DND-41 (cell line): ENCODE results near the gene KCNJ16.

ENCODE experiments used
- ATAC-seq: fragments of 200-7000 bp; cut with Tn5 transposase; 3 replicates; pipeline ENCODE4 v1.9.1; 2021; ENCODE audit warnings: low read depth; ENCODE audit not compliant: insufficient read depth
- DNase-seq: peaks from one replicate; pipeline ENCODE4 v3.0.0-alpha.2; 2020
- H2AFZ ChIP-seq: 2 replicates; pipeline ENCODE4 v1.6.0; 2012; ENCODE audit warnings: low read depth, low read length
- H3K27ac ChIP-seq: 2 replicates; pipeline ENCODE4 v1.5.1; 2012; ENCODE audit warnings: low read length, inconsistent platforms
- H3K27me3 ChIP-seq: fragments of 200-600 bp; sonication (generic); 2 replicates; pipeline ENCODE4 v1.6.0; 2012; ENCODE audit warnings: low read length, mild to moderate bottlenecking, inconsistent platforms; ENCODE audit not compliant: insufficient read depth, poor library complexity
- H3K36me3 ChIP-seq: 2 replicates; pipeline ENCODE4 v1.5.1; 2012; ENCODE audit warnings: low read length, inconsistent platforms; ENCODE audit not compliant: insufficient read depth
- H3K4me1 ChIP-seq: 2 replicates; pipeline ENCODE4 v1.5.1; 2012; ENCODE audit warnings: mild to moderate bottlenecking, low read length; ENCODE audit not compliant: insufficient read depth
- H3K4me2 ChIP-seq: 2 replicates; pipeline ENCODE4 v1.6.0; 2012; ENCODE audit warnings: mild to moderate bottlenecking, moderate library complexity, low read length, inconsistent platforms; ENCODE audit not compliant: insufficient read depth
- H3K4me3 ChIP-seq, 2 experiments: fragments of 200-600 bp in 1 of 2; shearing (Covaris generic) in 1 of 2; 2 replicates each; pipeline ENCODE4 v1.5.1; 2012 to 2016; ENCODE audit warnings: inconsistent platforms in 2 of 2, low read length in 2 of 2, mild to moderate bottlenecking in 2 of 2, low read depth in 1 of 2, moderate library complexity in 1 of 2
- H3K79me2 ChIP-seq: 2 replicates; pipeline ENCODE4 v1.6.0; 2012; ENCODE audit warnings: low read length, inconsistent platforms; ENCODE audit not compliant: insufficient read depth
- H3K9ac ChIP-seq: 2 replicates; pipeline ENCODE4 v1.6.0; 2012; ENCODE audit warnings: low read depth, mild to moderate bottlenecking, inconsistent platforms, low read length, moderate library complexity
- H3K9me3 ChIP-seq: 2 replicates; pipeline ENCODE4 v1.5.1; 2012; ENCODE audit warnings: low read length, moderate library complexity, mild to moderate bottlenecking, inconsistent platforms; ENCODE audit not compliant: insufficient read depth, severe bottlenecking
- H4K20me1 ChIP-seq: 2 replicates; pipeline ENCODE4 v1.6.0; 2012; ENCODE audit warnings: low read length; ENCODE audit not compliant: insufficient read depth
- EZH2 ChIP-seq: IDR thresholded peaks from 3 replicates; pipeline ENCODE4 v1.6.1; 2012; ENCODE audit warnings: borderline replicate concordance, low read depth, mild to moderate bottlenecking, moderate library complexity, low read length, inconsistent platforms; ENCODE audit not compliant: severe bottlenecking
- TF ChIP-seq, protein P1 (sequence below): IDR thresholded peaks from 2 replicates; pipeline ENCODE4 v1.5.1; 2012; ENCODE audit warnings: borderline replicate concordance, low read length, moderate library complexity, mild to moderate bottlenecking; ENCODE audit not compliant: poor library complexity, severe bottlenecking; ENCODE audit errors: extremely low read depth

The KCNJ16 gene

DNA sequence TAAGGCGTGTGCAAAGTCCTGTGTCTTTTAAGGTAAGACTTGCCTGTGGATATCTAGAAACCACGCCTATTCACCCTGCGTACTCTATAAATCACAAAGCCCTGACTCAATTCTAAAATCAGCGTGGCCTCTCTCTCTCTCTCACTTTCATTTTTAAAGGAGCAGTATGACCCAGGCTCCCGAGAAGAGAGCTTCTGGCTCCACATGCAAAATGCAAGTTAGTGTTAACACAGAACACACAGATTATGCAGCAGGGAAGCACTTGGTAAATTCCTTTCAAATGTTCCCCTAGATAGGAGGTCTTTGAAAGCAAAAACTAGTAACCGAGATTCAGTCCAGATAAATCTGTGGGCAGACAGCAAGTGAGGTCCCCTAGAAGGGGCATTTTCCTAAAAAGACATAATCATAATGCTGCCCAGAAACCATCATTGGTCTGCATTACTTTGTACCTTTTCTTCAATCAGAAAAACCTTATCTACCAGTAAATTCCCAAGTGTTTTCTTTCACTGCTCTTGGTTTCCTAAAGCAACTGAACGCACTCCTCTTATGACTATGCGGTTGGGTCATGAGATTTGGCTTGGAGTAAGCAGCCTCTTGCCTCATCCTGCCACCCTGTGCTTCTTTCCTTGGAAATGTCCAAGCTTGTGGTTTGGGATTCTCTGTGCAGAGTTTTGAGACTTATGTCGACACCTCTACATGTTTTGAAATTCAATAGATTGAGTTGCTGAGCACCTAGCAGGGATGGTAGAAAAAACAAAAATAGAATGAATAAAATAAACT, 62.6 kb downstream of the KCNJ16 start:
- H2AFZ ChIP-seq = no peak overlapping the region
- H3K4me1 ChIP-seq = no peaks in the 10 kb centered on the region
- H3K4me3 ChIP-seq = no peak overlapping the region
- no peaks in the 10 kb centered on the region for H3K79me2 ChIP-seq
- TF ChIP-seq EZH2 = no peak
- TF ChIP-seq, protein P1, sequence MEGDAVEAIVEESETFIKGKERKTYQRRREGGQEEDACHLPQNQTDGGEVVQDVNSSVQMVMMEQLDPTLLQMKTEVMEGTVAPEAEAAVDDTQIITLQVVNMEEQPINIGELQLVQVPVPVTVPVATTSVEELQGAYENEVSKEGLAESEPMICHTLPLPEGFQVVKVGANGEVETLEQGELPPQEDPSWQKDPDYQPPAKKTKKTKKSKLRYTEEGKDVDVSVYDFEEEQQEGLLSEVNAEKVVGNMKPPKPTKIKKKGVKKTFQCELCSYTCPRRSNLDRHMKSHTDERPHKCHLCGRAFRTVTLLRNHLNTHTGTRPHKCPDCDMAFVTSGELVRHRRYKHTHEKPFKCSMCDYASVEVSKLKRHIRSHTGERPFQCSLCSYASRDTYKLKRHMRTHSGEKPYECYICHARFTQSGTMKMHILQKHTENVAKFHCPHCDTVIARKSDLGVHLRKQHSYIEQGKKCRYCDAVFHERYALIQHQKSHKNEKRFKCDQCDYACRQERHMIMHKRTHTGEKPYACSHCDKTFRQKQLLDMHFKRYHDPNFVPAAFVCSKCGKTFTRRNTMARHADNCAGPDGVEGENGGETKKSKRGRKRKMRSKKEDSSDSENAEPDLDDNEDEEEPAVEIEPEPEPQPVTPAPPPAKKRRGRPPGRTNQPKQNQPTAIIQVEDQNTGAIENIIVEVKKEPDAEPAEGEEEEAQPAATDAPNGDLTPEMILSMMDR = no peak
- no peak for DNase-seq
- no peak overlapping the region; the same call in 1 of the 2 replicates for H3K4me2 ChIP-seq
- H3K9ac ChIP-seq = no peak overlapping the region
- no peaks in the 10 kb centered on the region for H3K9me3 ChIP-seq
- no peaks in the 10 kb centered on the region for H3K36me3 ChIP-seq
- H3K27me3 ChIP-seq = no peaks in the 10 kb centered on the region
- no peaks in the 10 kb centered on the region for H4K20me1 ChIP-seq
- no peak overlapping the region for H3K27ac ChIP-seq
- no peak for ATAC-seq

DNA sequence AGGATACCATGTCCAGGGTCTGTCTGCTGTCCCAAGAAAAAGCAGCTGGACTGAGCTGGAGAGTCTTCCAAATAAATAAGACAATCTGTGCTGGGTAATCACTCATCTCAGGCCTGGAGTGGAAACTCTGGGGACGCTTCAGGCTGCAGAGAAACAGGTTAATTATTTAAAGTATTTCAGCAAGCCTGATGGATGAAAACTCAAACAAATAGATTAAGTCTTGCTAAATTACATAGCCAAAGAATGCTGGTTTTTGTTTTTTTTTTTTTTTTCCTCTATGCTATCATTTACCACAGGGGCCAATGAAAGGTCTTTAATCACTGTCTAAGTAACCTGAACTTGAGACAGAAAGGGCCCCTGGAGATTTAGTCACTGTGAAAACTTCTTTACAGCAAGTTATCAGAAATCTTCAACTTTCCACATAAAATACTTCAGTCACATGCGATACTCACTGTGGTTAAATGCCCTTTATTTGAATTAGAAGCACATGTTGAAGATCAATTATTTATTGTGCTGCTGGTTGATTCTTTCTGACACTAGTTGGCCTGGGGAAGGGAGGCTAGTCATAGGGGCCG, 63.4 kb downstream of the KCNJ16 start:
- no peaks in the 10 kb centered on the region for H3K27me3 ChIP-seq
- H3K9ac ChIP-seq = no peak overlapping the region
- H2AFZ ChIP-seq = no peak overlapping the region
- H3K79me2 ChIP-seq = no peaks in the 10 kb centered on the region
- H4K20me1 ChIP-seq = no peaks in the 10 kb centered on the region
- TF ChIP-seq, protein P1 = no peak
- TF ChIP-seq EZH2 = no peak
- no peak overlapping the region for H3K4me2 ChIP-seq
- ATAC-seq = no peak
- no peaks in the 10 kb centered on the region for H3K9me3 ChIP-seq
- no peaks in the 10 kb centered on the region for H3K36me3 ChIP-seq
- H3K27ac ChIP-seq = no peak overlapping the region
- H3K4me3 ChIP-seq = no peak overlapping the region
- no peaks in the 10 kb centered on the region for H3K4me1 ChIP-seq
- no peak for DNase-seq

DNA sequence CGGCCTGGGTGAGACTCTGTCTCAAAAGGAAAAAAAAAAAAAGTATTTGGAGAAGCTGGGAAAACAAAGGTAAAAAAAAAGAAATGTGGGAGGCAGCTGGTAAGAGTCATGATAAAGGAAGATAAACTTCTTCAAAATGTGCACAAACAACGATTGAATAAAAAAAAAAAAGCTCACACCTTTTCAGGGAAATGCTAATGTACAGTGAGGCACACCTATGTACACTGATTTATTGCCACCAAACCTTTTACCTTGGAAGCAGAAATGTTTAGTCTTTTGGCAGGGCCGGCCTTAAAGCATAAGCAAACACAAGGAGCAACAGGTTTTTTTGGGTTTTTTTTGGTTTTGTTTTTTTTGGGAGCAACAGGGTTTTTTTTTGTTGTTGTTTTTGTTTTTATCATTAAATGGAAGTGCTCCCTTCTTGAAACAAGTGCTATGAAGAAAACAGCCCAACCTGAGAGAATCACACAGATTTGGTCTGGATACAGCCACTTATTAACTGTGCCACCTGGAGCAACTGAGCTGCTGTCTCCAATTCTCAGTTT, 64.5 kb downstream of the KCNJ16 start:
- H3K27ac ChIP-seq = no peak overlapping the region

More for the DNA sequence above, 64.5 kb downstream of the KCNJ16 start:
- no peaks in the 10 kb centered on the region for H4K20me1 ChIP-seq
- no peaks in the 10 kb centered on the region for H3K9me3 ChIP-seq
- H3K4me3 ChIP-seq = no peak overlapping the region
- no peaks in the 10 kb centered on the region for H3K27me3 ChIP-seq
- H3K79me2 ChIP-seq = no peaks in the 10 kb centered on the region
- no peak overlapping the region for H2AFZ ChIP-seq
- TF ChIP-seq EZH2 = no peak
- TF ChIP-seq, protein P1 = no peak
- ATAC-seq (no peak), DNase-seq (no peak)
- no peak overlapping the region for H3K9ac ChIP-seq
- H3K36me3 ChIP-seq = no peaks in the 10 kb centered on the region
- no peaks in the 10 kb centered on the region for H3K4me1 ChIP-seq
- no peak overlapping the region for H3K4me2 ChIP-seq
